Right atrium auricular region (tissue), 2 donors: ENCODE data around the gene UGT1A10. TPM values are rescaled to one million over a fixed set of nuclear protein-coding genes. Genes with fewer than 3 reads are reported as not detected.

ENCODE experiments used
- DNase-seq: peaks from one replicate; pipeline ENCODE4 v3.0.0-alpha.2; 2019; ENCODE audit warnings: low spot score
- H3K27ac ChIP-seq, 2 donors: fragments of 200-600 bp; sonication (generic); 1 replicate in 1 of 2; 2 replicates in 1 of 2; pipeline ENCODE4 v1.5.1; 2016 to 2019
- H3K27me3 ChIP-seq, 2 donors: fragments of 200-600 bp; sonication (generic); one replicate each; pipeline versions ENCODE4 v1.5.1 to v1.6.0; 2017 to 2019
- H3K36me3 ChIP-seq: fragments of 200-600 bp; sonication (generic); one replicate; pipeline ENCODE4 v1.5.1; 2016
- H3K4me1 ChIP-seq, 2 donors: fragments of 200-600 bp; sonication (generic); one replicate each; pipeline versions ENCODE4 v1.5.1 to v1.6.0; 2017 to 2019
- H3K4me3 ChIP-seq, 2 donors: fragments of 200-600 bp; sonication (generic); 1 replicate in 1 of 2; 2 replicates in 1 of 2; pipeline ENCODE4 v1.5.1; 2017 to 2019; ENCODE audit warnings: mild to moderate bottlenecking in 1 of 2, moderate library complexity in 1 of 2
- H3K9me3 ChIP-seq, 2 donors: fragments of 200-600 bp; sonication (generic); one replicate each; pipeline ENCODE4 v1.5.1; 2019
- CTCF ChIP-seq, 2 donors: fragments of 200-600 bp; sonication (generic); IDR thresholded peaks; one replicate each; pipeline ENCODE4 v1.5.1; 2019; ENCODE audit warnings: antibody characterized with exemption in 2 of 2
- total RNA-seq, 2 donors: library from RNA; depleted of rRNA; stranded (reverse); fragments of >200 nt; gene quantifications; one replicate each; pipeline ENCODE4 v1.1.0, GENCODE V29; 2016

UGT1A10 gene
- total RNA-seq, 2 donors from 2014 or later = not detected

DNA sequence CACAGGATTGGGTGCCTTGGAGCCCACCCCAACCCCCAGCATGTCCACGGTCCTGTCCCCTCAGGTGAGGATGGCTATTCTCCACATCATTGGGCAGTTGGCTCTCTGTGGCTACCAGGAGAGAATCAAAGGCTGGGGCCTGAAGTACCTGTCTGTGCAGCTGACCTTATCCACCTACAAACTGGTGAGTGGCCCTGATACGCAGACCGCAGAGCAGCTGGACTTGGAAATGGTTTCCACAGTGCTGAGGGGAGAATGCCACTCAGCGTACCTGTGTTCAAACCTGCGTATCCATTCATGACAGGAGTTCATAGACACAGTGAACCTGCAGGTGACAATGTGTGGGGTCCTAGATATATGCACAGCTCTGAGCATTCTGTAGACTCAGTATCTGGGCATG, 163.5 kb downstream of the UGT1A10 start:
- TF ChIP-seq CTCF (IDR thresholded peaks at IDR 0.05) = no peak
- H3K27ac ChIP-seq = no peak overlapping the region
- no peaks in the 10 kb centered on the region for H3K27me3 ChIP-seq
- no peaks in the 10 kb centered on the region for H3K4me1 ChIP-seq
- DNase-seq = no peak
- H3K4me3 ChIP-seq = no peak overlapping the region
- no peaks in the 10 kb centered on the region for H3K9me3 ChIP-seq
- no peaks in the 10 kb centered on the region for H3K36me3 ChIP-seq

- Histone ChIP-seq H3K9me3 (no peaks in the 10 kb centered on the region), H3K27me3 (no peaks in the 10 kb centered on the region), H3K4me3 (no peak overlapping the region), H3K27ac (no peak overlapping the region), H3K36me3 (no peaks in the 10 kb centered on the region), H3K4me1 (no peaks in the 10 kb centered on the region)
- no peak for TF ChIP-seq CTCF (IDR thresholded peaks at IDR 0.05)
- DNase-seq = peak; percentile 13
These were observed 164.0 kb downstream of the UGT1A10 start for GRCh38 chr2:233800208-233800607.

DNA sequence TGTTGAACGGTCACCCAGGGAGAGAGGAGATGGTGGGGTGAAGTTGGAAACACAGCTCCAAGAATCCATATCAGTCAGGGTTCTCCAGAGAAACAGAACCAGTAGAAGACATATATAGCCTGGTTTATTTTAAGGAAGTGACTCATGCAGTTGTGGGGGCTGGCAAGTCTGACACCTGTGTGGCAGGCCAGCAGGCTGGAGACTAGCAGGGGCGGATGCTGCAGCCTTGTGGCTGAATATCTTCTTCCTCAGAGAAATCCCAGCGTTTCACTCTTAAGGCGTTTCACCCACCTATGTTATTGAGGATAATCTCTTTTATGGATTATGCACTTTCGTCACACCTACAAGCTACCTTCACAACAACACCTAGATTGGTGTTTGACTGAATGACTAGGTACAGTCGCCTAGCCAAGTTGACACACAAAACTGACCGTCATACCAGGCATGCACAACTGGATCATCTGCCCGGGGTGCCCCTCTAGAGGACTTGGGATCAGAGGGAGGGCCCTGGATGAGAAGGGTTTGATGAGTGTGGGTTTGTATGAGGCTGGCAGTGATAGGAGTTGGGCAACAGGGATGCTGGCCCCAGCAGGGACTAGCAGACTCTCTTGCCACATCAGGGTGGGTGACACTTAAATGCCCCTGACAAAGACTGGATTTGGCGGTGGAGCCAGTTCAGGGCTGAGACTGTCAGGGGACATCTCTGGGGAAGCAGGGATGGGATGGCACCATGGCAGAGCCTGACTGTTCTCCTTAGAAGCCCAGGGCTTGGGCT, 165.3 kb downstream of the UGT1A10 start:
- Histone ChIP-seq H3K9me3 (no peaks in the 10 kb centered on the region), H3K4me1 (no peaks in the 10 kb centered on the region), H3K4me3 (no peak overlapping the region), H3K27me3 (no peaks in the 10 kb centered on the region), H3K27ac (no peak overlapping the region), H3K36me3 (no peaks in the 10 kb centered on the region)
- TF ChIP-seq CTCF (IDR thresholded peaks at IDR 0.05) = no peak
- peak; percentile 38 for DNase-seq

DNA sequence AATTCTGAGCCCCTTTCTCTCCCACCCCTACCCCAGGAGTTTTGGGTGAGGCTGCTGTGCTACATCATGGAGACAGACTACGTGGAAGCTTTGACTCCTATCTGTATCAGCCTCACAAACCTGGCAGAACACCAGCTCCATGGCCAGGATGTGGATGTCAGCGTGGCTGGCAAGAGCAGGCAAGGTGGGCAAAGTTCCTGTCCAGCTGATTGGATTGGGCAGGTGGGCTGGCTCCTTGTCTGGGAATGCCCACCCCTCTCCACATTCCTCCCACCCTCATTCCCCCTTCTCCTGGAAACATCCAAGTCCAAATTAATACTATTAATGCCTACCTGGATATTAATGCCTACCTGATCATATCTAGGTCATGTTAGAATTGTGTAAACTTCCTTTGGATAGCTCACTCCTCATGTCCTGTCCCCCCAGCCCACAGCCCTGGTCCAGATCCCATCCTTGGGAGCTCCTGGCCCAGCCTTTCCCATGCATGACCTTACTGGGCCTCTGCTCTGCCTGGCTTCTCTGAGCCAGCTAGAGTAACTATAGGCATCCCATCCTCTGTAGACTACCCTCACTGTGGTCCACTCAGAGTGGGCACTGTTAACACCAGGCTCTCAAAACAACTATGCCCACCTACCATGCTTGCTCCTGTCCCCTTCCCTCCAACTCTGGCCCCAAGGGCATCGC, 166.0 kb downstream of the UGT1A10 start:
- no peak for TF ChIP-seq CTCF (IDR thresholded peaks at IDR 0.05)
- no peaks in the 10 kb centered on the region for H3K4me1 ChIP-seq
- H3K27ac ChIP-seq = no peak overlapping the region
- H3K9me3 ChIP-seq = no peaks in the 10 kb centered on the region
- DNase-seq = peak; percentile 9
- H3K27me3 ChIP-seq = no peaks in the 10 kb centered on the region
- no peak overlapping the region for H3K4me3 ChIP-seq
- H3K36me3 ChIP-seq = no peaks in the 10 kb centered on the region

GRCh38 chr2:233803292-233803911, 167.2 kb downstream of the UGT1A10 start:
- peak; percentile 36 for DNase-seq
- TF ChIP-seq CTCF (IDR thresholded peaks at IDR 0.05) = no peak
- no peak overlapping the region for H3K27ac ChIP-seq
- H3K36me3 ChIP-seq = no peaks in the 10 kb centered on the region
- H3K4me3 ChIP-seq = no peak overlapping the region
- H3K4me1 ChIP-seq = no peaks in the 10 kb centered on the region
- H3K9me3 ChIP-seq = no peaks in the 10 kb centered on the region
- no peaks in the 10 kb centered on the region for H3K27me3 ChIP-seq
